MM.1S (cell line): ENCODE results near the gene TGM5.
A peak's percentile ranks its signal among the peaks of the same experiment; 100 is the strongest.

Experiments used
- DNase-seq: peaks from one replicate; pipeline ENCODE4 v3.0.0-alpha.2; 2015
- H2AFZ ChIP-seq: fragments of 300-600 bp; sonication (generic); 2 replicates; pipeline ENCODE4 v1.6.0; 2016; ENCODE audit warnings: antibody characterized with exemption, low read length
- H3F3A ChIP-seq: fragments of 300-600 bp; sonication (generic); 2 replicates; pipeline ENCODE4 v1.6.1; 2016; ENCODE audit warnings: mild to moderate bottlenecking, antibody characterized with exemption, low read length, moderate library complexity, mixed read lengths; ENCODE audit not compliant: insufficient read depth
- H3K27ac ChIP-seq: fragments of 300-600 bp; sonication (generic); 2 replicates; pipeline ENCODE4 v1.5.1; 2016; ENCODE audit warnings: mild to moderate bottlenecking, low read length
- H3K27me3 ChIP-seq: fragments of 300-600 bp; sonication (generic); replicated peaks from 2 replicates; pipeline ENCODE4 v1.6.0; 2016; ENCODE audit warnings: low read length; ENCODE audit not compliant: insufficient read depth
- H3K36me3 ChIP-seq: fragments of 300-600 bp; sonication (generic); replicated peaks from 2 replicates; pipeline ENCODE4 v1.6.1; 2016; ENCODE audit warnings: mild to moderate bottlenecking, low read length, mixed read lengths; ENCODE audit not compliant: insufficient read depth
- H3K4me1 ChIP-seq: fragments of 300-600 bp; sonication (generic); 2 replicates; pipeline ENCODE4 v1.6.1; 2016; ENCODE audit warnings: low read length, mixed read lengths
- H3K4me2 ChIP-seq: fragments of 300-600 bp; sonication (generic); 2 replicates; pipeline ENCODE4 v1.6.0; 2016; ENCODE audit warnings: low read depth, low read length
- H3K4me3 ChIP-seq: fragments of 300-600 bp; sonication (generic); 2 replicates; pipeline ENCODE4 v1.5.1; 2016; ENCODE audit warnings: low read length, mixed read lengths
- H3K79me2 ChIP-seq: fragments of 300-600 bp; sonication (generic); 2 replicates; pipeline ENCODE4 v1.6.1; 2016; ENCODE audit warnings: mixed run types, low read length, mixed read lengths
- H3K9ac ChIP-seq: fragments of 300-600 bp; sonication (generic); 2 replicates; pipeline ENCODE4 v1.6.1; 2016; ENCODE audit warnings: low read length, mixed read lengths
- H3K9me2 ChIP-seq: fragments of 300-600 bp; sonication (generic); replicated peaks from 2 replicates; pipeline ENCODE4 v1.6.1; 2016; ENCODE audit warnings: mild to moderate bottlenecking, low read length, mixed read lengths; ENCODE audit not compliant: insufficient read depth
- H3K9me3 ChIP-seq: fragments of 300-600 bp; sonication (generic); replicated peaks from 2 replicates; pipeline ENCODE4 v1.6.1; 2016; ENCODE audit warnings: mild to moderate bottlenecking, low read length, mixed read lengths; ENCODE audit not compliant: insufficient read depth
- H4K20me1 ChIP-seq: fragments of 300-600 bp; sonication (generic); 2 replicates; pipeline ENCODE4 v1.6.1; 2016; ENCODE audit warnings: mild to moderate bottlenecking, low read length, moderate library complexity, mixed read lengths; ENCODE audit not compliant: insufficient read depth
- EZH2 ChIP-seq: fragments of 300-600 bp; sonication (generic); optimal IDR thresholded peaks from 2 replicates; pipeline ENCODE3; 2017; ENCODE audit warnings: low read depth, mild to moderate bottlenecking, antibody characterized with exemption, low read length, mixed read lengths
- EZH2phosphoT487 ChIP-seq: fragments of 300-600 bp; sonication (generic); IDR thresholded peaks from 2 replicates; pipeline ENCODE4 v1.6.1; 2018; ENCODE audit warnings: antibody characterized with exemption, low read length
- TF ChIP-seq, protein P1 (sequence below): fragments of 300-600 bp; sonication (generic); IDR thresholded peaks from 2 replicates; pipeline ENCODE4 v1.5.1; 2016; ENCODE audit warnings: antibody characterized with exemption, low read length, mixed read lengths

TGM5 gene

DNA sequence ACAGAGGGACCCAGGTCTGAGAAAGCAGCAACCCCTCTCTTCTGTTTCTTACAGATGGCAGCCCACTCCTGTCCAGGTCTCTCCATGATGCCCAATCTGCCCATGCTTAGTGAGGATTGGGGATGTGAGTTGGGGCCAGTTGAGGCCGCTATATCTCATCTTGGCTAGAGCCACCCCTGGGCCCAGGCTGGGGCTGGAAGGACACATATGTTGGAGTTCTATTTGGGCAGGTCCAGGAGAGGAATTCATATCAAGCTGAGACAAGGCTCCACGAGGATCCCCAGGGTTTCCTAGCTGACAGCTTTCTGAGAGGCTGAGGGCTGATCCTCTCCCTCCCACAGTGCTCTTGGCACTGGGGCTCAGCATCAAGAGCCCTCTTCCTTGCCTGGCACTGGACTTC lies 11.4 kb downstream of the TGM5 start:
- Histone ChIP-seq H3K79me2 (no peaks in the 10 kb centered on the region), H3K9me3 (no peaks in the 10 kb centered on the region), H3K36me3 (no peaks in the 10 kb centered on the region), H3K9me2 (no peaks in the 10 kb centered on the region), H2AFZ (no peak overlapping the region), H3K4me1 (peaks cover 17% of the 10 kb centered on the region), H4K20me1 (no peaks in the 10 kb centered on the region), H3K9ac (no peak overlapping the region), H3K4me2 (no peak overlapping the region), H3K27ac (no peak overlapping the region), H3K4me3 (no peak overlapping the region), H3F3A (peaks cover 9% of the 10 kb centered on the region), H3K27me3 (no peaks in the 10 kb centered on the region)
- TF ChIP-seq EZH2phosphoT487 (no peak), EZH2 (no peak)
- TF ChIP-seq, protein P1, sequence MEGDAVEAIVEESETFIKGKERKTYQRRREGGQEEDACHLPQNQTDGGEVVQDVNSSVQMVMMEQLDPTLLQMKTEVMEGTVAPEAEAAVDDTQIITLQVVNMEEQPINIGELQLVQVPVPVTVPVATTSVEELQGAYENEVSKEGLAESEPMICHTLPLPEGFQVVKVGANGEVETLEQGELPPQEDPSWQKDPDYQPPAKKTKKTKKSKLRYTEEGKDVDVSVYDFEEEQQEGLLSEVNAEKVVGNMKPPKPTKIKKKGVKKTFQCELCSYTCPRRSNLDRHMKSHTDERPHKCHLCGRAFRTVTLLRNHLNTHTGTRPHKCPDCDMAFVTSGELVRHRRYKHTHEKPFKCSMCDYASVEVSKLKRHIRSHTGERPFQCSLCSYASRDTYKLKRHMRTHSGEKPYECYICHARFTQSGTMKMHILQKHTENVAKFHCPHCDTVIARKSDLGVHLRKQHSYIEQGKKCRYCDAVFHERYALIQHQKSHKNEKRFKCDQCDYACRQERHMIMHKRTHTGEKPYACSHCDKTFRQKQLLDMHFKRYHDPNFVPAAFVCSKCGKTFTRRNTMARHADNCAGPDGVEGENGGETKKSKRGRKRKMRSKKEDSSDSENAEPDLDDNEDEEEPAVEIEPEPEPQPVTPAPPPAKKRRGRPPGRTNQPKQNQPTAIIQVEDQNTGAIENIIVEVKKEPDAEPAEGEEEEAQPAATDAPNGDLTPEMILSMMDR = no peak
- no peak for DNase-seq

DNA sequence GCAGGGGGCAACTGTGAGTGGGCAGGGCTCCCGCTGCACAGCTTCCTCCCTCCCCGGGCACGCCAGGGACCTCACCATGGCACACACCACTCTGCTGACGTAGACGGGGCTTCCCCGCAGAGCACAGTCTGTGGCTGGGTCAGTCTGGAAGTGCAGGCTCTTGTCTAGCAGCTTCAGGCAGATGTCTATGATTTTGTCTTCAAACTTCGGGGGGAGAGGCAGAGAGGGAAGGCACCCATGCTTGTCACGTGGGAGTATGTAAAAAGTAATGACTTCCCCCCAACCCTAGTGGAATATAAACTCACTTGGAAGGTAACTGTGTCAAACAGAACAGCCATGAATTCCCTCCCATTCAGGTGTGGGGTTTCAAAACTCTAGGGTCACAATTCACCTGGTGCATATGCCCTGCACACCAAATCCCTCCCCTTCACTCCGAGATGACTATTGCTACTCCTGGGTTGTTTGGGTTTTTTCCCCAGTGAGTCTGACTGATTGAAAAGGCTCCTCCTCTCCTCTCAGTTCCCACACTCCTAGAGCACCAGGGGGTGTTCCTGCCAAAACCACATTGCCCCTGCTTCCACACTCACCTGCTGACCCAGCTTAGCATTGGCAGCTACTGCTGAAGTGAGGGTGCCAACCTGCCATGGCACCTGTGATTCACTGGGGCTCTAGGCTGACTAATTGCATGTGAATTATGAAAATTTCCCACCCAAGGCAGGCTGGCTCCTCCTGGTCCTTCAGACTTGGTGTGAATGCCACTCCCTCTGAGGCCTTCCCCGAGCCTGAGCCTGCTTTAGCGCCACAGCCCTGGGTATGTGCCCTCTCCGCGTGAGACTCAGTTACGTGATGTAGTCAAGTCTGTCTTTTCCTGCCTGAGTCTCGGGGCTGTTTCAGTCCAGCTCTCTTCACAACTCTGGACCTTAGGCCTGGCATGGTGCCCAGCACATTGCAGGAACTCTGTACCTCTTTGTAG lies 13.0 kb downstream of the TGM5 start:
- peaks cover 9% of the 10 kb centered on the region for H3F3A ChIP-seq
- peak overlapping the region; percentile 65 for H2AFZ ChIP-seq
- peak overlapping the region; percentile 44; the same call in 1 of the 2 replicates for H3K27ac ChIP-seq

DNA sequence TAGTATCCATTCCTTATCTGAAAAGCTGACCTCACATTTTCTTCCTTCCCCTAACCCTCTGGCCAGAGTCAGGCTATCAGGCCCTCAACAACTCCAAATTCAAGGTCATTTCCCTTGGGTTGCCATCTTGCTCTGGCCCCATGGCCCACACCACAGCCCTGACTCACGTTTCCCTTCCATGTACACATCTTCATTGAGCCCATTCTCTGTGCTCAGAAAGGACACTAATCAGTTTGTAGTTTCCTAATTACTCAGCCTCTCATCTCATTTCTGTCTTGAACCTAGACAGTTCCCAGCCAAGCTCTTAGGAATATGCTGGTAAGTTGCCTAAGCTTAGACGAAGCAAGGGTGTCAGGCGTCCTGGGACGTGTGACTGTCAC lies 14.9 kb downstream of the TGM5 start:
- H3K79me2 ChIP-seq = no peaks in the 10 kb centered on the region

More for the DNA sequence above, 13.0 kb downstream of the TGM5 start:
- Histone ChIP-seq H4K20me1 (no peaks in the 10 kb centered on the region), H3K4me3 (peak overlapping the region; percentile 15; the same call in 1 of the 2 replicates), H3K79me2 (no peaks in the 10 kb centered on the region), H3K36me3 (no peaks in the 10 kb centered on the region), H3K9me2 (no peaks in the 10 kb centered on the region), H3K4me2 (peak overlapping the region; percentile 61), H3K27me3 (no peaks in the 10 kb centered on the region), H3K9me3 (no peaks in the 10 kb centered on the region), H3K9ac (no peak overlapping the region), H3K4me1 (peaks cover 17% of the 10 kb centered on the region)
- peak; percentile 73 for DNase-seq
- TF ChIP-seq EZH2 = no peak

More for the DNA sequence above, 14.9 kb downstream of the TGM5 start:
- Histone ChIP-seq H3K27ac (no peak overlapping the region), H3K4me1 (peaks cover 17% of the 10 kb centered on the region), H3K4me3 (no peak overlapping the region), H3K36me3 (no peaks in the 10 kb centered on the region), H3K27me3 (no peaks in the 10 kb centered on the region), H3F3A (peaks cover 9% of the 10 kb centered on the region), H3K9me2 (no peaks in the 10 kb centered on the region), H2AFZ (no peak overlapping the region), H3K9ac (no peak overlapping the region), H4K20me1 (no peaks in the 10 kb centered on the region), H3K4me2 (no peak overlapping the region), H3K9me3 (no peaks in the 10 kb centered on the region)
- no peak for TF ChIP-seq EZH2
- TF ChIP-seq, protein P1 = no peak
- TF ChIP-seq EZH2phosphoT487 = no peak
- no peak for DNase-seq
